ENCODE results near the gene DBT.

Gene DBT

GRCh38 chr1:100253552-100253951 lies 3.9 kb upstream of the DBT start:
- Histone ChIP-seq H2AK5ac (ENCODE audit: low read length, severe bottlenecking) (no peak overlapping the region), H3K9ac (ENCODE audit: low read length) (no peak overlapping the region), H3K4me2 (ENCODE audit: low read length, poor library complexity, severe bottlenecking) (no peak overlapping the region), H2BK5ac (ENCODE audit: low read depth, low read length, poor library complexity, severe bottlenecking) (no peak overlapping the region), H3K36me3 (ENCODE audit: control insufficient read depth in 1 of 2, insufficient read depth in 2 of 2, low read depth in 1 of 2, low read length in 2 of 2) (no peaks in the 10 kb centered on the region), H3K9me3 (ENCODE audit: control insufficient read depth, low read length) (no peaks in the 10 kb centered on the region), H4K8ac (ENCODE audit: low read length) (no peak overlapping the region), H3K18ac (ENCODE audit: low read depth in 1 of 2, low read length in 2 of 2) (no peak overlapping the region), H3K4me3 (ENCODE audit: insufficient read depth in 1 of 2, low read depth in 1 of 2, low read length in 2 of 2) (no peak overlapping the region), H3K27me3 (ENCODE audit: control insufficient read depth in 1 of 2, insufficient read depth in 1 of 2, low read length in 2 of 2) (no peaks in the 10 kb centered on the region), H3K14ac (ENCODE audit: low read length in 2 of 2) (no peak overlapping the region), H3K27ac (ENCODE audit: low read length, poor library complexity, severe bottlenecking) (no peak overlapping the region), H3K79me1 (replicated peaks; ENCODE audit: low read length, poor library complexity, severe bottlenecking) (peaks cover 8% of the 10 kb centered on the region), H2BK15ac (ENCODE audit: low read depth, poor library complexity, severe bottlenecking) (no peak overlapping the region), H3K4me1 (ENCODE audit: control insufficient read depth, insufficient read depth, low read depth, low read length) (peaks cover 2% of the 10 kb centered on the region), H2BK12ac (ENCODE audit: low read length in 2 of 2) (no peak overlapping the region), H2AFZ (ENCODE audit: low read depth, low read length) (no peak overlapping the region), H3K23ac (ENCODE audit: low read length in 2 of 2) (no peak overlapping the region), H2BK120ac (ENCODE audit: low read depth, low read length) (no peak overlapping the region), H3K4ac (ENCODE audit: low read depth in 1 of 2, low read length in 2 of 2) (no peak overlapping the region), H4K91ac (ENCODE audit: low read length) (no peak overlapping the region)
- 78% methylated on average over 10 of the region's 10 CpGs for WGBS
- DNase-seq = no peak

- 100% methylated on average over 3 of the region's 4 CpGs for WGBS
- no peak overlapping the region for H2BK5ac ChIP-seq (ENCODE audit: low read depth, low read length, poor library complexity, severe bottlenecking)
- H2BK120ac ChIP-seq (ENCODE audit: low read depth, low read length) = no peak overlapping the region
- no peaks in the 10 kb centered on the region for H3K36me3 ChIP-seq (ENCODE audit: control insufficient read depth in 1 of 2, insufficient read depth in 2 of 2, low read depth in 1 of 2, low read length in 2 of 2)
- H2BK12ac ChIP-seq (ENCODE audit: low read length in 2 of 2) = no peak overlapping the region
- peaks cover 11% of the 10 kb centered on the region for H3K79me1 ChIP-seq (replicated peaks; ENCODE audit: low read length, poor library complexity, severe bottlenecking)
- H4K8ac ChIP-seq (ENCODE audit: low read length) = no peak overlapping the region
- H2BK15ac ChIP-seq (ENCODE audit: low read depth, poor library complexity, severe bottlenecking) = no peak overlapping the region
- no peak overlapping the region for H2AK5ac ChIP-seq (ENCODE audit: low read length, severe bottlenecking)
- H3K9me3 ChIP-seq (ENCODE audit: control insufficient read depth, low read length) = no peaks in the 10 kb centered on the region
- DNase-seq = no peak
- peaks cover 2% of the 10 kb centered on the region for H3K4me1 ChIP-seq (ENCODE audit: control insufficient read depth, insufficient read depth, low read depth, low read length)
- H3K9ac ChIP-seq (ENCODE audit: low read length) = no peak overlapping the region
- no peak overlapping the region for H3K23ac ChIP-seq (ENCODE audit: low read length in 2 of 2)
- H3K4me2 ChIP-seq (ENCODE audit: low read length, poor library complexity, severe bottlenecking) = no peak overlapping the region
- no peak overlapping the region for H3K18ac ChIP-seq (ENCODE audit: low read depth in 1 of 2, low read length in 2 of 2)
- H3K14ac ChIP-seq (ENCODE audit: low read length in 2 of 2) = no peak overlapping the region
- no peak overlapping the region for H2AFZ ChIP-seq (ENCODE audit: low read depth, low read length)
- H3K4ac ChIP-seq (ENCODE audit: low read depth in 1 of 2, low read length in 2 of 2) = no peak overlapping the region
- no peak overlapping the region for H3K27ac ChIP-seq (ENCODE audit: low read length, poor library complexity, severe bottlenecking)
- no peak overlapping the region for H4K91ac ChIP-seq (ENCODE audit: low read length)
- H3K27me3 ChIP-seq (ENCODE audit: control insufficient read depth in 1 of 2, insufficient read depth in 1 of 2, low read length in 2 of 2) = no peaks in the 10 kb centered on the region
- no peak overlapping the region for H3K4me3 ChIP-seq (ENCODE audit: insufficient read depth in 1 of 2, low read depth in 1 of 2, low read length in 2 of 2)
Observed at GRCh38 chr1:100252901-100253300, 3.3 kb upstream of the DBT start.

GRCh38 chr1:100250807-100251206 lies 1.2 kb upstream of the DBT start:
- peaks cover 0 to 4% of the 10 kb centered on the region in 2 experiments for H3K36me3 ChIP-seq (ENCODE audit: control insufficient read depth in 1 of 2, insufficient read depth in 2 of 2, low read depth in 1 of 2, low read length in 2 of 2)
- H2BK12ac ChIP-seq (ENCODE audit: low read length in 2 of 2) = no peak overlapping the region
- no peak overlapping the region for H3K4me3 ChIP-seq (ENCODE audit: insufficient read depth in 1 of 2, low read depth in 1 of 2, low read length in 2 of 2)
- peak overlapping the region; percentile 98 for H3K9ac ChIP-seq (ENCODE audit: low read length)
- no peak overlapping the region for H3K23ac ChIP-seq (ENCODE audit: low read length in 2 of 2)
- no peak overlapping the region for H3K14ac ChIP-seq (ENCODE audit: low read length in 2 of 2)
- no peak overlapping the region for H3K4me2 ChIP-seq (ENCODE audit: low read length, poor library complexity, severe bottlenecking)
- H4K91ac ChIP-seq (ENCODE audit: low read length) = no peak overlapping the region
- peaks cover 2% of the 10 kb centered on the region for H3K4me1 ChIP-seq (ENCODE audit: control insufficient read depth, insufficient read depth, low read depth, low read length)
- no peaks in the 10 kb centered on the region for H3K27me3 ChIP-seq (ENCODE audit: control insufficient read depth in 1 of 2, insufficient read depth in 1 of 2, low read length in 2 of 2)
- H2AK5ac ChIP-seq (ENCODE audit: low read length, severe bottlenecking) = no peak overlapping the region
- no peak overlapping the region for H2AFZ ChIP-seq (ENCODE audit: low read depth, low read length)
- H2BK120ac ChIP-seq (ENCODE audit: low read depth, low read length) = no peak overlapping the region
- peaks cover 15% of the 10 kb centered on the region for H3K79me1 ChIP-seq (replicated peaks; ENCODE audit: low read length, poor library complexity, severe bottlenecking)
- DNase-seq = no peak
- WGBS = 100% methylated on average over 1 of the region's 3 CpGs
- no peak overlapping the region for H2BK15ac ChIP-seq (ENCODE audit: low read depth, poor library complexity, severe bottlenecking)
- H4K8ac ChIP-seq (ENCODE audit: low read length) = no peak overlapping the region
- no peak overlapping the region for H3K27ac ChIP-seq (ENCODE audit: low read length, poor library complexity, severe bottlenecking)
- H3K9me3 ChIP-seq (ENCODE audit: control insufficient read depth, low read length) = no peaks in the 10 kb centered on the region
- H2BK5ac ChIP-seq (ENCODE audit: low read depth, low read length, poor library complexity, severe bottlenecking) = no peak overlapping the region
- no peak overlapping the region for H3K4ac ChIP-seq (ENCODE audit: low read depth in 1 of 2, low read length in 2 of 2)
- no peak overlapping the region for H3K18ac ChIP-seq (ENCODE audit: low read depth in 1 of 2, low read length in 2 of 2)

GRCh38 chr1:100250264-100250663 lies 630 bp upstream of the DBT start:
- Histone ChIP-seq H2BK5ac (ENCODE audit: low read depth, low read length, poor library complexity, severe bottlenecking) (no peak overlapping the region), H3K4me1 (ENCODE audit: control insufficient read depth, insufficient read depth, low read depth, low read length) (peaks cover 2% of the 10 kb centered on the region), H3K36me3 (ENCODE audit: control insufficient read depth in 1 of 2, insufficient read depth in 2 of 2, low read depth in 1 of 2, low read length in 2 of 2) (peaks cover 0 to 4% of the 10 kb centered on the region in 2 experiments), H3K4me2 (ENCODE audit: low read length, poor library complexity, severe bottlenecking) (peak overlapping the region; percentile 76), H3K14ac (ENCODE audit: low read length in 2 of 2) (no peak overlapping the region), H2AK5ac (ENCODE audit: low read length, severe bottlenecking) (no peak overlapping the region), H3K27ac (ENCODE audit: low read length, poor library complexity, severe bottlenecking) (no peak overlapping the region), H2AFZ (ENCODE audit: low read depth, low read length) (peak overlapping the region; percentile 42), H3K27me3 (ENCODE audit: control insufficient read depth in 1 of 2, insufficient read depth in 1 of 2, low read length in 2 of 2) (no peaks in the 10 kb centered on the region), H3K9me3 (ENCODE audit: control insufficient read depth, low read length) (no peaks in the 10 kb centered on the region), H2BK15ac (ENCODE audit: low read depth, poor library complexity, severe bottlenecking) (no peak overlapping the region), H3K4ac (ENCODE audit: low read depth in 1 of 2, low read length in 2 of 2) (no peak overlapping the region), H3K9ac (ENCODE audit: low read length) (peak overlapping the region; percentile 98), H4K91ac (ENCODE audit: low read length) (no peak overlapping the region), H3K79me1 (replicated peaks; ENCODE audit: low read length, poor library complexity, severe bottlenecking) (peaks cover 15% of the 10 kb centered on the region), H2BK12ac (ENCODE audit: low read length in 2 of 2) (no peak overlapping the region), H3K23ac (ENCODE audit: low read length in 2 of 2) (no peak overlapping the region), H2BK120ac (ENCODE audit: low read depth, low read length) (no peak overlapping the region), H3K18ac (ENCODE audit: low read depth in 1 of 2, low read length in 2 of 2) (no peak overlapping the region), H4K8ac (ENCODE audit: low read length) (no peak overlapping the region), H3K4me3 (ENCODE audit: insufficient read depth in 1 of 2, low read depth in 1 of 2, low read length in 2 of 2) (peak overlapping the region in 1 of 2 experiments; percentile 100)
- DNase-seq = peak; percentile 38
- WGBS = no CpG with 5 or more reads among the region's 1 CpG
